RWPE2 (cell line): ENCODE data around the gene SLITRK2.

Experiments used
- ATAC-seq: fragments of 200-7000 bp; cut with Tn5 transposase; 3 replicates; pipeline ENCODE4 v1.9.1; 2021; ENCODE audit warnings: low read depth
- DNase-seq: peaks from one replicate; pipeline ENCODE4 v3.0.0-alpha.2; 2020; ENCODE audit warnings: low spot score
- H3K27ac ChIP-seq: fragments of 450-650 bp; 2 replicates; pipeline ENCODE4 v1.5.1; 2017; ENCODE audit warnings: mild to moderate bottlenecking; ENCODE audit not compliant: poor library complexity, severe bottlenecking
- H3K27me3 ChIP-seq: fragments of 250-450 bp; sonication (Bioruptor Pico); 2 replicates; pipeline ENCODE4 v1.5.1; 2021; ENCODE audit warnings: mild to moderate bottlenecking, moderate library complexity; ENCODE audit not compliant: insufficient read depth, poor library complexity, severe bottlenecking
- H3K36me3 ChIP-seq: fragments of 250-450 bp; sonication (Bioruptor Pico); 2 replicates; pipeline ENCODE4 v1.5.1; 2020; ENCODE audit warnings: low read depth, mild to moderate bottlenecking, moderate library complexity
- H3K4me1 ChIP-seq: fragments of 250-450 bp; sonication (Bioruptor Pico); 2 replicates; pipeline ENCODE4 v1.5.1; 2021; ENCODE audit warnings: mild to moderate bottlenecking, moderate library complexity; ENCODE audit not compliant: insufficient read depth, poor library complexity, severe bottlenecking
- H3K4me3 ChIP-seq: fragments of 250-450 bp; sonication (Bioruptor Pico); 2 replicates; pipeline ENCODE4 v1.5.1; 2021; ENCODE audit warnings: mild to moderate bottlenecking, moderate library complexity; ENCODE audit not compliant: severe bottlenecking
- H3K9me3 ChIP-seq: fragments of 250-450 bp; sonication (Bioruptor Pico); 2 replicates; pipeline ENCODE4 v1.5.1; 2021; ENCODE audit warnings: mild to moderate bottlenecking, moderate library complexity; ENCODE audit not compliant: severe bottlenecking
- CTCF ChIP-seq: fragments of 450-650 bp; IDR thresholded peaks from one replicate; pipeline ENCODE4 v1.5.1; 2017; ENCODE audit warnings: mild to moderate bottlenecking, moderate library complexity; ENCODE audit not compliant: poor library complexity, severe bottlenecking

The SLITRK2 gene

GRCh38 chrX:145813081-145813480, 4.5 kb upstream of the SLITRK2 start:
- DNase-seq (no peak), ATAC-seq (no peak)
- Histone ChIP-seq H3K4me1 (no peaks in the 10 kb centered on the region), H3K36me3 (no peaks in the 10 kb centered on the region), H3K9me3 (no peaks in the 10 kb centered on the region), H3K27ac (no peak overlapping the region), H3K4me3 (no peak overlapping the region), H3K27me3 (peaks cover 2% of the 10 kb centered on the region)
- TF ChIP-seq CTCF: no peak

GRCh38 chrX:145816601-145817315, 871 bp upstream of the SLITRK2 start:
- Histone ChIP-seq H3K4me1 (no peaks in the 10 kb centered on the region), H3K36me3 (no peaks in the 10 kb centered on the region), H3K27me3 (peaks cover 7% of the 10 kb centered on the region), H3K9me3 (no peaks in the 10 kb centered on the region), H3K27ac (no peak overlapping the region), H3K4me3 (no peak overlapping the region)
- ATAC-seq: no peak
- DNase-seq: no peak
- no peak for TF ChIP-seq CTCF

GRCh38 chrX:145818186-145819113, 821 bp downstream of the SLITRK2 start:
- no peaks in the 10 kb centered on the region for H3K9me3 ChIP-seq
- H3K4me1 ChIP-seq: no peaks in the 10 kb centered on the region
- no peak overlapping the region for H3K27ac ChIP-seq
- no peak for TF ChIP-seq CTCF
- H3K36me3 ChIP-seq: no peaks in the 10 kb centered on the region
- no peak for ATAC-seq
- peaks cover 7% of the 10 kb centered on the region for H3K27me3 ChIP-seq
- no peak for DNase-seq
- no peak overlapping the region for H3K4me3 ChIP-seq

- TF ChIP-seq CTCF: no peak
- Histone ChIP-seq H3K4me1 (no peaks in the 10 kb centered on the region), H3K27me3 (peaks cover 7% of the 10 kb centered on the region), H3K36me3 (no peaks in the 10 kb centered on the region), H3K27ac (no peak overlapping the region), H3K9me3 (no peaks in the 10 kb centered on the region), H3K4me3 (no peak overlapping the region)
- DNase-seq (no peak), ATAC-seq (no peak)
These were observed 3.2 kb downstream of the SLITRK2 start for GRCh38 chrX:145820825-145821224.
